HepG2 (cell line): Measurements from ENCODE around the gene SLC6A16. TPM values are rescaled to one million over a fixed set of nuclear protein-coding genes. Genes with fewer than 3 reads are reported as not detected.
A peak's percentile ranks its signal among the peaks of the same experiment; 100 is the strongest.

Source experiments
- ATAC-seq: fragments of 200-7000 bp; cut with Tn5 transposase; 3 replicates; pipeline ENCODE4 v1.9.1; 2020; ENCODE audit warnings: mild to moderate bottlenecking, moderate library complexity
- BruUV-seq: library from RNA; stranded (reverse); fragments of 400-500 nt; replicated peaks from 2 replicates; lab custom pipeline; 2021; lab: Mats Ljungman, UMichigan
- CTCF ChIA-PET: fragments of 300-600 bp; formaldehyde crosslinking; extraction: SDS; loops from one replicate; lab custom pipeline; 2021; ENCODE audit warnings: low total read pairs, inconsistent platforms, low intra/inter-chr PET ratio; lab: Yijun Ruan, JAX
- POLR2A ChIA-PET: fragments of 350-600 bp; sonication (Branson Sonifier 250); formaldehyde crosslinking; loops from one replicate; lab custom pipeline; 2020; ENCODE audit warnings: antibody characterized with exemption, inconsistent platforms; lab: Yijun Ruan, JAX
- DNase-seq: peaks from one replicate; pipeline ENCODE4 v3.0.0-alpha.2; 2015; ENCODE audit warnings: low spot score
- FAIRE-seq: peaks from 3 replicates; lab custom pipeline; 2011; peaks lifted over from hg19 to GRCh38; lab: Jason Lieb, UNC
- H2AFZ ChIP-seq: one replicate; pipeline ENCODE4 v1.6.1; 2011; ENCODE audit warnings: low read length, inconsistent platforms
- H3K27ac ChIP-seq: fragments of 300-600 bp; 3 replicates; pipeline ENCODE4 v1.8.0; 2011; ENCODE audit warnings: mixed run types, mild to moderate bottlenecking, mixed read lengths, low read length, inconsistent platforms; ENCODE audit not compliant: insufficient read depth; ENCODE audit errors: extremely low read length
- H3K27me3 ChIP-seq, 2 experiments: fragments of 200-600 bp in 1 of 2; 2 replicates in 1 of 2; 3 replicates in 1 of 2; pipeline versions ENCODE4 v1.6.0 to v1.8.0; 2011; ENCODE audit warnings: low read length in 2 of 2, mild to moderate bottlenecking in 2 of 2, moderate library complexity in 2 of 2, inconsistent platforms in 1 of 2; ENCODE audit not compliant: insufficient read depth in 2 of 2, control insufficient read depth in 1 of 2
- H3K36me3 ChIP-seq, 2 experiments: fragments of 200-600 bp in 1 of 2; replicated peaks in 1 of 2; 2 replicates in 1 of 2; 3 replicates in 1 of 2; pipeline versions ENCODE4 v1.5.1 to v1.8.0; 2011; ENCODE audit warnings: low read length in 2 of 2, inconsistent platforms in 1 of 2; ENCODE audit not compliant: insufficient read depth in 2 of 2, control insufficient read depth in 1 of 2
- H3K4me1 ChIP-seq: 2 replicates; pipeline ENCODE4 v1.5.1; 2012; ENCODE audit warnings: low read length, inconsistent platforms; ENCODE audit not compliant: insufficient read depth
- H3K4me2 ChIP-seq: 2 replicates; pipeline ENCODE4 v1.6.0; 2011; ENCODE audit warnings: low read depth, low read length, inconsistent platforms
- H3K4me3 ChIP-seq, 3 experiments: fragments of 200-600 bp in 1 of 3; sonication (generic), shearing (Covaris generic) in 1 of 3; replicated peaks in 1 of 3; 2 replicates each; pipeline ENCODE4 v1.5.1; 2011 to 2016; ENCODE audit warnings: low read length in 3 of 3, inconsistent platforms in 2 of 3, low read depth in 2 of 3, mild to moderate bottlenecking in 2 of 3, control low read depth in 1 of 3, mixed read lengths in 1 of 3; ENCODE audit not compliant: insufficient read depth in 1 of 3
- H3K79me2 ChIP-seq: one replicate; pipeline ENCODE4 v1.6.1; 2011; ENCODE audit warnings: low read length, inconsistent platforms; ENCODE audit not compliant: insufficient read depth
- H3K9ac ChIP-seq: 2 replicates; pipeline ENCODE4 v1.6.0; 2011; ENCODE audit warnings: mild to moderate bottlenecking, low read depth, low read length, inconsistent platforms; ENCODE audit not compliant: insufficient read depth
- H3K9me3 ChIP-seq: 2 replicates; pipeline ENCODE4 v1.5.1; 2012; ENCODE audit warnings: mild to moderate bottlenecking, low read length
- H4K20me1 ChIP-seq: 2 replicates; pipeline ENCODE4 v1.6.0; 2011; ENCODE audit warnings: inconsistent platforms, mild to moderate bottlenecking, low read length, moderate library complexity; ENCODE audit not compliant: insufficient read depth
- GFI1 ChIP-seq: sonication (generic); formaldehyde crosslinking; IDR thresholded peaks from 2 replicates; pipeline ENCODE4 v1.5.0; 2020; ENCODE audit warnings: missing genetic modification reagents, mild to moderate bottlenecking, borderline replicate concordance
- SIN3A ChIP-seq: IDR thresholded peaks from 2 replicates; pipeline ENCODE4 v1.6.1; 2011; ENCODE audit warnings: low read depth, mild to moderate bottlenecking, control low read depth, low read length, borderline replicate concordance
- WGBS: methylation state at CpG from one replicate; pipeline ENCODE4 v1.1.6; 2017; ENCODE audit warnings: low lambda C conversion rate; 5-methylcytosine and 5-hydroxymethylcytosine counted together
- in situ Hi-C: cut with HindIII; loops from 2 replicates; pipeline ENCODE4 v1.10.0; 2017; ENCODE audit warnings: low pct_unique_long_range_greater_than_20kb; ENCODE audit not compliant: extremely low pct_ligation_motif_present
- intact Hi-C: fragments of 100-400 bp; cut with micrococcal nuclease; formaldehyde crosslinking; loops from one replicate; pipeline ENCODE4 v1.10.0; 2022; ENCODE audit not compliant: unreplicated experiment
- polyA plus RNA-seq, 8 experiments: library from polyadenylated mRNA; depleted of rRNA in 3 of 8; stranded (reverse) in 7 of 8; unstranded in 1 of 8; fragments of >200 nt; fragmentation: Illumina TruSeq in 4 of 8; extraction: Trizol in 4 of 8; gene quantifications; 2 replicates each; pipeline versions ENCODE4 v1.2.1 to v1.2.3, GENCODE V29; 2011 to 2016; ENCODE audit warnings: low read depth in 4 of 8, missing spikeins in 1 of 8, mixed read lengths in 1 of 8; ENCODE audit not compliant: insufficient read depth in 1 of 8
- total RNA-seq, 5 experiments: library from RNA; depleted of rRNA; stranded (reverse); fragments of >200 nt; fragmentation: Illumina TruSeq; extraction: Trizol; gene quantifications; 2 replicates each; pipeline ENCODE4 v1.2.3, GENCODE V29; 2016; ENCODE audit warnings: low read depth in 1 of 5
- TF ChIP-seq, protein P1 (sequence below): sonication (generic); formaldehyde crosslinking; IDR thresholded peaks from 2 replicates; pipeline ENCODE4 v1.5.0; 2020; ENCODE audit warnings: missing genetic modification reagents

SLC6A16 gene
- total and polyA plus RNA-seq, 2 of the 13 experiments (the other 11 are each of a cell fraction or from before 2014, with no cell fraction given) = 0.07 to 0.18 TPM

GRCh38 chr19:49340865-49341718, 16.1 kb upstream of the SLC6A16 start:
- 89% methylated on average over 4 of the region's 11 CpGs for WGBS
- H3K36me3 ChIP-seq = peaks cover 0 to 2% of the 10 kb centered on the region in 2 experiments; a peak in 1 of 5 replicates

More at GRCh38 chr19:49340865-49341718, 16.1 kb upstream of the SLC6A16 start:
- ATAC-seq (no peak), FAIRE-seq (no peak), DNase-seq (no peak)
- intact Hi-C loops (no loop called here), in situ Hi-C loops (no loop called here)
- peaks cover 15% of the 10 kb centered on the region for H3K4me1 ChIP-seq
- H3K9me3 ChIP-seq = no peaks in the 10 kb centered on the region
- H3K79me2 ChIP-seq = no peaks in the 10 kb centered on the region
- TF ChIP-seq, protein P1, sequence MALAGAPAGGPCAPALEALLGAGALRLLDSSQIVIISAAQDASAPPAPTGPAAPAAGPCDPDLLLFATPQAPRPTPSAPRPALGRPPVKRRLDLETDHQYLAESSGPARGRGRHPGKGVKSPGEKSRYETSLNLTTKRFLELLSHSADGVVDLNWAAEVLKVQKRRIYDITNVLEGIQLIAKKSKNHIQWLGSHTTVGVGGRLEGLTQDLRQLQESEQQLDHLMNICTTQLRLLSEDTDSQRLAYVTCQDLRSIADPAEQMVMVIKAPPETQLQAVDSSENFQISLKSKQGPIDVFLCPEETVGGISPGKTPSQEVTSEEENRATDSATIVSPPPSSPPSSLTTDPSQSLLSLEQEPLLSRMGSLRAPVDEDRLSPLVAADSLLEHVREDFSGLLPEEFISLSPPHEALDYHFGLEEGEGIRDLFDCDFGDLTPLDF (CRISPR knock-in tag) = no peak
- 0 out of 2 replicates have a peak, but pooled peaks have one; percentile 2 for TF ChIP-seq GFI1
- 0 out of 2 replicates have a peak, but pooled peaks have one; percentile 10 for TF ChIP-seq SIN3A
- no peaks in the 10 kb centered on the region for H3K27me3 ChIP-seq
- H4K20me1 ChIP-seq = no peaks in the 10 kb centered on the region
- H3K4me2 ChIP-seq = peak overlapping the region; percentile 74
- ChIA-PET POLR2A (interaction anchor here (1.1 kb wide), 1 partner anchor 10 kb away, joined by 4 read pairs; no protein-coding TSS in a partner anchor), CTCF (no interaction called here)
- BruUV-seq = no TSS peak
- no peak overlapping the region for H3K9ac ChIP-seq
- H3K27ac ChIP-seq = no peak overlapping the region
- no peak overlapping the region for H3K4me3 ChIP-seq
- no peak overlapping the region for H2AFZ ChIP-seq
